NK-92 (cell line): ENCODE results near the gene ITPR1.

Experiments used
- DNase-seq: peaks from one replicate; lab custom pipeline; 2025; ENCODE audit not compliant: unreplicated experiment; lab: John Stamatoyannopoulos, UW

ITPR1 gene

GRCh38 chr3:4711680-4711992, 218.5 kb downstream of the ITPR1 start:
- no peak for DNase-seq

- no peak for DNase-seq
These were observed 219.0 kb downstream of the ITPR1 start for GRCh38 chr3:4712109-4712508.

- DNase-seq: no peak
These were observed 220.9 kb downstream of the ITPR1 start for GRCh38 chr3:4714045-4714444.

GRCh38 chr3:4716266-4716665, 223.1 kb downstream of the ITPR1 start:
- no peak for DNase-seq

GRCh38 chr3:4716706-4717362, 223.7 kb downstream of the ITPR1 start:
- DNase-seq: no peak

- no peak for DNase-seq
These were observed 224.2 kb downstream of the ITPR1 start for GRCh38 chr3:4717363-4717740.

GRCh38 chr3:4718179-4718736, 225.1 kb downstream of the ITPR1 start:
- no peak for DNase-seq

GRCh38 chr3:4719046-4719501, 225.9 kb downstream of the ITPR1 start:
- DNase-seq: no peak

GRCh38 chr3:4720316-4721075, 227.3 kb downstream of the ITPR1 start:
- no peak for DNase-seq

- DNase-seq: no peak
These were observed 228.4 kb downstream of the ITPR1 start for GRCh38 chr3:4721511-4721911.

- no peak for DNase-seq
These were observed 229.0 kb downstream of the ITPR1 start for GRCh38 chr3:4722103-4722502.

- no peak for DNase-seq
These were observed 231.0 kb downstream of the ITPR1 start for GRCh38 chr3:4724051-4724629.

- no peak for DNase-seq
These were observed 233.4 kb downstream of the ITPR1 start for GRCh38 chr3:4726549-4726948.

- no peak for DNase-seq
These were observed 236.2 kb downstream of the ITPR1 start for GRCh38 chr3:4729061-4729973.

- DNase-seq: no peak
These were observed 237.6 kb downstream of the ITPR1 start for GRCh38 chr3:4730719-4731118.

GRCh38 chr3:4731543-4732111, 238.5 kb downstream of the ITPR1 start:
- no peak for DNase-seq

GRCh38 chr3:4732925-4733324, 239.8 kb downstream of the ITPR1 start:
- no peak for DNase-seq

GRCh38 chr3:4734454-4734853, 241.3 kb downstream of the ITPR1 start:
- no peak for DNase-seq

GRCh38 chr3:4735243-4735642, 242.1 kb downstream of the ITPR1 start:
- DNase-seq: no peak

GRCh38 chr3:4736284-4736861, 243.2 kb downstream of the ITPR1 start:
- DNase-seq: no peak
